ENCODE measurements around the gene FIGLA.
"Not testable (repeated sequence)": the region's sequence is repeated elsewhere in the genome, so short reads cannot be mapped to it uniquely, and the experiment has no call there.

The FIGLA gene

GRCh38 chr2:70807828-70808118, 17.3 kb upstream of the FIGLA start:
- DNase-seq, result no peak

GRCh38 chr2:70807102-70807827, 16.8 kb upstream of the FIGLA start:
- no peak for DNase-seq

- DNase-seq, result no peak
Measured at GRCh38 chr2:70806620-70807019, 16.2 kb upstream of the FIGLA start.

GRCh38 chr2:70806013-70806412, 15.6 kb upstream of the FIGLA start:
- no peak for DNase-seq

- no peak for DNase-seq
Measured at GRCh38 chr2:70801607-70802263, 11.3 kb upstream of the FIGLA start.

GRCh38 chr2:70799706-70800105, 9.3 kb upstream of the FIGLA start:
- DNase-seq, result no peak

- DNase-seq, result not testable (repeated sequence)
Measured at GRCh38 chr2:70797996-70798395, 7.6 kb upstream of the FIGLA start.

GRCh38 chr2:70797506-70797905, 7.1 kb upstream of the FIGLA start:
- DNase-seq, result no peak

GRCh38 chr2:70796262-70796661, 5.8 kb upstream of the FIGLA start:
- no peak for DNase-seq

- DNase-seq, result no peak
Measured at GRCh38 chr2:70795164-70795995, 4.9 kb upstream of the FIGLA start.

GRCh38 chr2:70793450-70793849, 3.0 kb upstream of the FIGLA start:
- DNase-seq, result no peak

GRCh38 chr2:70789304-70790135, 923 bp downstream of the FIGLA start:
- DNase-seq, result no peak

GRCh38 chr2:70785137-70785911, 5.1 kb downstream of the FIGLA start:
- no peak for DNase-seq

GRCh38 chr2:70784320-70784719, 6.1 kb downstream of the FIGLA start:
- DNase-seq, result no peak

- no peak for DNase-seq
Measured at GRCh38 chr2:70779911-70780545, 10.4 kb downstream of the FIGLA start.

- no peak for DNase-seq
Measured at GRCh38 chr2:70779491-70779890, 11.0 kb downstream of the FIGLA start.

GRCh38 chr2:70778676-70779075, 11.8 kb downstream of the FIGLA start:
- DNase-seq, result no peak

GRCh38 chr2:70777450-70777849, 13.0 kb downstream of the FIGLA start:
- no peak for DNase-seq

- DNase-seq, result no peak
Measured at GRCh38 chr2:70776266-70776665, 14.2 kb downstream of the FIGLA start.

- no peak for DNase-seq
Measured at GRCh38 chr2:70775141-70775540, 15.3 kb downstream of the FIGLA start.

- no peak for DNase-seq
Measured at GRCh38 chr2:70772486-70773155, 17.8 kb downstream of the FIGLA start.
